ENCODE measurements around the gene PARP12. TPM values are rescaled to one million over a fixed set of nuclear protein-coding genes. Genes with fewer than 3 reads are reported as not detected.

Gene PARP12
- total and polyA plus RNA-seq, 8 donors: 10.8 to 34.8 (median 22.3) TPM

GRCh38 chr7:140068033-140068432 is 5.3 kb upstream of the PARP12 start:
- Histone ChIP-seq H3K27me3 (no peaks in the 10 kb centered on the region), H3K27ac (no peak overlapping the region), H3K4me3 (no peak overlapping the region), H3K9me3 (no peaks in the 10 kb centered on the region), H3K36me3 (no peaks in the 10 kb centered on the region), H3K4me1 (no peaks in the 10 kb centered on the region)
- intact Hi-C loops (cut with DNase I): no loop called here
- FAIRE-seq: no peak
- TF ChIP-seq CTCF (IDR thresholded peaks at IDR 0.05): no peak
- DNase-seq: no peak
- 54 to 63% methylated on average over 2 of the region's 2 CpGs for WGBS, 2 donors
- ATAC-seq: no peak

GRCh38 chr7:140067052-140067451 is 4.3 kb upstream of the PARP12 start:
- no peak for TF ChIP-seq CTCF (IDR thresholded peaks at IDR 0.05)
- intact Hi-C loops (cut with DNase I): no loop called here
- Histone ChIP-seq H3K27me3 (no peaks in the 10 kb centered on the region), H3K4me3 (no peak overlapping the region), H3K36me3 (no peaks in the 10 kb centered on the region), H3K4me1 (no peaks in the 10 kb centered on the region), H3K9me3 (no peaks in the 10 kb centered on the region), H3K27ac (no peak overlapping the region)
- ATAC-seq (no peak), FAIRE-seq (no peak), DNase-seq (no peak)
- 70 to 78% methylated on average over 2 of the region's 2 CpGs for WGBS, 2 donors

GRCh38 chr7:140062118-140062527 is 628 bp downstream of the PARP12 start:
- Histone ChIP-seq H3K4me3 (peak overlapping the region; percentile 62 to 70 (median 66)), H3K36me3 (no peaks in the 10 kb centered on the region), H3K27ac (peak overlapping the region; percentile 90 to 96 (median 92)), H3K4me1 (peaks cover 12 to 32% (median 24%) of the 10 kb centered on the region in 3 donors), H3K9me3 (no peaks in the 10 kb centered on the region), H3K27me3 (no peaks in the 10 kb centered on the region)
- no peak for TF ChIP-seq CTCF (IDR thresholded peaks at IDR 0.05)
- 1% methylated on average over 32 of the region's 32 CpGs for WGBS, 2 donors
- peak in 3 of 6 donors; percentile 28 to 69 (median 45) for DNase-seq
- ATAC-seq: peak; percentile 4 to 6 (median 4)
- no peak for FAIRE-seq
- intact Hi-C loops (cut with DNase I): no loop called here

GRCh38 chr7:140061607-140061930 is 1.2 kb downstream of the PARP12 start:
- FAIRE-seq (no peak), ATAC-seq (no peak), DNase-seq (no peak)
- WGBS, 2 donors: 84 to 92% methylated on average over 2 of the region's 2 CpGs
- H3K4me3 ChIP-seq: peak overlapping the region; percentile 62 to 70 (median 66)
- peaks cover 12 to 32% (median 24%) of the 10 kb centered on the region in 3 donors for H3K4me1 ChIP-seq
- peak overlapping the region; percentile 90 to 96 (median 92) for H3K27ac ChIP-seq
- H3K36me3 ChIP-seq: no peaks in the 10 kb centered on the region
- TF ChIP-seq CTCF (IDR thresholded peaks at IDR 0.05): no peak
- intact Hi-C loops (cut with DNase I): no loop called here
- H3K9me3 ChIP-seq: no peaks in the 10 kb centered on the region
- H3K27me3 ChIP-seq: no peaks in the 10 kb centered on the region

GRCh38 chr7:140060788-140061606 is 1.8 kb downstream of the PARP12 start:
- peak overlapping the region; percentile 90 to 96 (median 92) for H3K27ac ChIP-seq
- H3K4me1 ChIP-seq: peaks cover 12 to 32% (median 24%) of the 10 kb centered on the region in 3 donors
- TF ChIP-seq CTCF (IDR thresholded peaks at IDR 0.05): no peak
- H3K9me3 ChIP-seq: no peaks in the 10 kb centered on the region
- intact Hi-C loops (cut with DNase I): no loop called here
- peaks cover 0 to 4% (median 0%) of the 10 kb centered on the region in 3 donors for H3K36me3 ChIP-seq
- FAIRE-seq: no peak
- H3K4me3 ChIP-seq: peak overlapping the region in 2 of 4 donors; percentile 70
- 45 to 49% methylated on average over 11 of the region's 11 CpGs for WGBS, 2 donors
- DNase-seq: peak in 5 of 6 donors; percentile 61 to 80 (median 68)
- no peaks in the 10 kb centered on the region for H3K27me3 ChIP-seq
- peak in 3 of 4 donors; percentile 14 to 42 (median 40) for ATAC-seq

All from pancreas (tissue), 10 donors.